GM12801 (cell line): Measurements from ENCODE around the gene KCNK7.

Experiments
- CTCF ChIP-seq: IDR thresholded peaks from one replicate; pipeline ENCODE4 v1.5.1; 2011; ENCODE audit warnings: control low read depth; ENCODE audit not compliant: insufficient read length; ENCODE audit errors: extremely low read depth

The KCNK7 gene

GRCh38 chr11:65576232-65576866, 19.3 kb downstream of the KCNK7 start:
- no peak for TF ChIP-seq CTCF

- TF ChIP-seq CTCF, result no peak
Measured at GRCh38 chr11:65575568-65576231, 19.9 kb downstream of the KCNK7 start, which contains the start of gene EHBP1L1. Gene EHBP1L1 (plus strand): TSS chr11:65576053. CDS start chr11:65576303, 250 bp downstream.

GRCh38 chr11:65574811-65575567, 20.6 kb downstream of the KCNK7 start:
- TF ChIP-seq CTCF, result no peak

- no peak for TF ChIP-seq CTCF
Measured at GRCh38 chr11:65574109-65574810, 21.3 kb downstream of the KCNK7 start.

GRCh38 chr11:65573391-65574079, 22.1 kb downstream of the KCNK7 start:
- no peak for TF ChIP-seq CTCF

GRCh38 chr11:65572356-65573051, 23.1 kb downstream of the KCNK7 start, which contains the start of gene FAM89B:
Gene FAM89B (plus strand): TSS chr11:65572538. CDS start chr11:65572670, 132 bp downstream.
- no peak for TF ChIP-seq CTCF
